Uterus (tissue), 4 donors: ENCODE results near the gene GP5. TPM values are rescaled to one million over a fixed set of nuclear protein-coding genes. Genes with fewer than 3 reads are reported as not detected.

Experiments used
- DNase-seq, 2 donors: peaks; one replicate each; pipeline ENCODE4 v3.0.0-alpha.2; 2019 to 2020
- H3K27ac ChIP-seq, 2 donors: fragments of 200-600 bp; sonication (generic); 1 replicate in 1 of 2; 2 replicates in 1 of 2; pipeline ENCODE4 v1.5.1; 2016 to 2018
- H3K27me3 ChIP-seq, 2 donors: fragments of 200-600 bp; sonication (generic); one replicate each; pipeline ENCODE4 v1.5.1; 2018 to 2019; ENCODE audit warnings: control low read depth in 1 of 2
- H3K36me3 ChIP-seq, 2 donors: fragments of 200-600 bp; sonication (generic); one replicate each; pipeline ENCODE4 v1.5.1; 2019; ENCODE audit warnings: control low read depth in 1 of 2
- H3K4me1 ChIP-seq, 2 donors: fragments of 200-600 bp; sonication (generic); one replicate each; pipeline ENCODE4 v1.5.1; 2018 to 2019; ENCODE audit warnings: control low read depth in 1 of 2
- H3K4me3 ChIP-seq, 2 donors: fragments of 200-600 bp; sonication (generic); 1 replicate in 1 of 2; 2 replicates in 1 of 2; pipeline ENCODE4 v1.5.1; 2018 to 2019; ENCODE audit warnings: mild to moderate bottlenecking in 1 of 2
- H3K9me3 ChIP-seq, 2 donors: fragments of 200-600 bp; sonication (generic); one replicate each; pipeline ENCODE4 v1.5.1; 2019; ENCODE audit warnings: control low read depth in 1 of 2
- CTCF ChIP-seq, 4 experiments: fragments of 200-600 bp in 2 of 4; fragments of 450-650 bp in 2 of 4; sonication (generic) in 2 of 4; IDR thresholded peaks; one replicate each; pipeline ENCODE4 v1.5.1; 2016 to 2019; ENCODE audit warnings: antibody characterized with exemption in 4 of 4, mild to moderate bottlenecking in 2 of 4, moderate library complexity in 1 of 4
- POLR2A ChIP-seq, 2 donors: fragments of 450-650 bp; IDR thresholded peaks; one replicate each; pipeline ENCODE4 v1.6.1; 2016; ENCODE audit warnings: antibody characterized with exemption in 2 of 2, mild to moderate bottlenecking in 1 of 2, moderate library complexity in 1 of 2
- intact Hi-C: fragments of 100-400 bp; cut with DNase I; formaldehyde crosslinking; loops from one replicate; pipeline ENCODE4 v1.15.1; 2023; ENCODE audit warnings: low total_unique reads
- total RNA-seq, 4 donors: library from RNA; depleted of rRNA in 3 of 4; stranded (reverse); fragments of >200 nt in 3 of 4; gene quantifications; one replicate each; pipeline versions ENCODE4 v1.1.0 to v1.2.4, GENCODE V29; 2014 to 2023
- donor health status: DM: yes; HTN: yes; CAD: no.

The GP5 gene
- total RNA-seq, 4 donors from 2014 or later: 0.24 to 0.41 TPM; not detected in 2

GRCh38 chr3:194399874-194400411 lies 877 bp upstream of the GP5 start:
- Histone ChIP-seq H3K4me3 (no peak overlapping the region), H3K4me1 (peaks cover 0 to 8% of the 10 kb centered on the region in 2 donors), H3K27me3 (no peaks in the 10 kb centered on the region), H3K27ac (no peak overlapping the region), H3K36me3 (no peaks in the 10 kb centered on the region), H3K9me3 (no peaks in the 10 kb centered on the region)
- intact Hi-C loops: no loop called here
- DNase-seq: no peak
- TF ChIP-seq CTCF (IDR thresholded peaks at IDR 0.05): no peak
- no peak for TF ChIP-seq POLR2A (IDR thresholded peaks at IDR 0.05)

GRCh38 chr3:194397757-194398312 lies 1.2 kb downstream of the GP5 start:
- Histone ChIP-seq H3K9me3 (no peaks in the 10 kb centered on the region), H3K4me1 (peaks cover 0 to 8% of the 10 kb centered on the region in 2 donors), H3K36me3 (no peaks in the 10 kb centered on the region), H3K27ac (no peak overlapping the region), H3K27me3 (no peaks in the 10 kb centered on the region), H3K4me3 (peak overlapping the region in 1 of 2 donors; percentile 2)
- intact Hi-C loops: no loop called here
- TF ChIP-seq CTCF (IDR thresholded peaks at IDR 0.05) (no peak), POLR2A (IDR thresholded peaks at IDR 0.05) (no peak)
- no peak for DNase-seq

GRCh38 chr3:194396859-194397756 lies 2.0 kb downstream of the GP5 start:
- Histone ChIP-seq H3K9me3 (no peaks in the 10 kb centered on the region), H3K4me3 (peak overlapping the region in 1 of 2 donors; percentile 21), H3K4me1 (peaks cover 0 to 8% of the 10 kb centered on the region in 2 donors), H3K36me3 (no peaks in the 10 kb centered on the region), H3K27me3 (no peaks in the 10 kb centered on the region), H3K27ac (no peak overlapping the region)
- DNase-seq: no peak
- TF ChIP-seq POLR2A (IDR thresholded peaks at IDR 0.05): no peak
- TF ChIP-seq CTCF (IDR thresholded peaks at IDR 0.05): no peak
- intact Hi-C loops: no loop called here

- TF ChIP-seq CTCF (IDR thresholded peaks at IDR 0.05): no peak
- no peak for TF ChIP-seq POLR2A (IDR thresholded peaks at IDR 0.05)
- intact Hi-C loops: no loop called here
- peaks cover 0 to 8% of the 10 kb centered on the region in 2 donors for H3K4me1 ChIP-seq
- H3K36me3 ChIP-seq: no peaks in the 10 kb centered on the region
- H3K27ac ChIP-seq: no peak overlapping the region
- H3K9me3 ChIP-seq: no peaks in the 10 kb centered on the region
- no peaks in the 10 kb centered on the region for H3K27me3 ChIP-seq
- peak overlapping the region in 1 of 2 donors; percentile 21 for H3K4me3 ChIP-seq
- DNase-seq: no peak
These were observed 2.6 kb downstream of the GP5 start for GRCh38 chr3:194396539-194396858.
